Measurements from ENCODE around the gene SSX4B.
"Not testable (repeated sequence)": the region's sequence is repeated elsewhere in the genome, so short reads cannot be mapped to it uniquely, and the experiment has no call there.

GRCh38 chrX:48397825-48398224 is 13.9 kb downstream of the SSX4B start:
- not testable (repeated sequence) for TF ChIP-seq HDAC6 (IDR thresholded peaks at IDR 0.05; ENCODE audit: unreplicated experiment); CTCF (IDR thresholded peaks at IDR 0.05 in 2 of 3, conservative IDR thresholded peaks at IDR 0.05 in 1 of 3; ENCODE audit: control insufficient read depth in 2 of 3, extremely low read depth in 1 of 3, insufficient read depth in 1 of 3, low read depth in 3 of 3, low read length in 3 of 3); YY1 (IDR thresholded peaks at IDR 0.05; ENCODE audit: low read depth, low read length); STAT3 (IDR thresholded peaks at IDR 0.05; ENCODE audit: low read depth, low read length); SRF (IDR thresholded peaks at IDR 0.05; ENCODE audit: low read depth in 2 of 2, low read length in 2 of 2); MAX (IDR thresholded peaks at IDR 0.05; ENCODE audit: low read depth, low read length); RFX5 (IDR thresholded peaks at IDR 0.05; ENCODE audit: low read depth, low read length); ZNF217 (IDR thresholded peaks at IDR 0.05); E2F8 (IDR thresholded peaks at IDR 0.05; ENCODE audit: low read depth, partially characterized antibody); HDAC2 (IDR thresholded peaks at IDR 0.05); MEF2A (IDR thresholded peaks at IDR 0.05; ENCODE audit: insufficient read depth, low read depth, low read length); ZSCAN29 (IDR thresholded peaks at IDR 0.05); BHLHE40 (IDR thresholded peaks at IDR 0.05; ENCODE audit: borderline replicate concordance in 1 of 2, low read depth in 2 of 2, low read length in 1 of 2)

All from GM12878 (cell line).